Hippocampal formation (tissue), 2 donors: ENCODE data around the gene WNT2B.
"Not testable (repeated sequence)": the region's sequence is repeated elsewhere in the genome, so short reads cannot be mapped to it uniquely, and the experiment has no call there.

Experiments used
- DNase-seq, 2 donors: peaks; one replicate each; lab custom pipeline; 2025; lab: John Stamatoyannopoulos, UW

Gene WNT2B

GRCh38 chr1:112508278-112509004 lies at the start of gene WNT2B:
Gene WNT2B (plus strand): TSS chr1:112508965. CDS start chr1:112509263, 298 bp downstream.
- DNase-seq: no peak

GRCh38 chr1:112460615-112461014 lies 48.1 kb upstream of the WNT2B start:
- DNase-seq: no peak

GRCh38 chr1:112461200-112461871 lies 47.4 kb upstream of the WNT2B start:
- DNase-seq: no peak

- no peak for DNase-seq
Observed at GRCh38 chr1:112462953-112463279, 45.8 kb upstream of the WNT2B start.

DNA sequence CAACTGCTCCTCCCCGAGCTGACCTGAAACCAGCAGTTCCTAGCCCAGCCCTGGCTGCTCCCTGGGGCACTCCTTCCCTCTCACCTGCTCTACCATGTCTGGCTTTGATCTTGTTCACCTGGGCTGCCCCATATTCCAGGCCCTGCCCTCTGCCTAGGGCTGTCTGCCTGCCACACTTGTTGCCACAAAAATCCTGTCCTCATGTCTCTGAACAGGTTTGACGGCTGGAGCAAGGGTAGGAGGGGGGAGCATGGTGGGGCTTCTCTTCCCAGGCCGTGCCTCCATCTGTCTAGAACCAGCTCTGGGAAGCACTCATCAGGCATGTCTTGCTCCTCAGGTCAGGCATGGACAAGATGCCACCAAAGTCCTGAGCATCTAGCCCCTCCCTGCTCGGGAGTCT lies 44.3 kb upstream of the WNT2B start:
- no peak for DNase-seq

- no peak for DNase-seq
Observed at GRCh38 chr1:112465122-112465521, 43.6 kb upstream of the WNT2B start.

DNA sequence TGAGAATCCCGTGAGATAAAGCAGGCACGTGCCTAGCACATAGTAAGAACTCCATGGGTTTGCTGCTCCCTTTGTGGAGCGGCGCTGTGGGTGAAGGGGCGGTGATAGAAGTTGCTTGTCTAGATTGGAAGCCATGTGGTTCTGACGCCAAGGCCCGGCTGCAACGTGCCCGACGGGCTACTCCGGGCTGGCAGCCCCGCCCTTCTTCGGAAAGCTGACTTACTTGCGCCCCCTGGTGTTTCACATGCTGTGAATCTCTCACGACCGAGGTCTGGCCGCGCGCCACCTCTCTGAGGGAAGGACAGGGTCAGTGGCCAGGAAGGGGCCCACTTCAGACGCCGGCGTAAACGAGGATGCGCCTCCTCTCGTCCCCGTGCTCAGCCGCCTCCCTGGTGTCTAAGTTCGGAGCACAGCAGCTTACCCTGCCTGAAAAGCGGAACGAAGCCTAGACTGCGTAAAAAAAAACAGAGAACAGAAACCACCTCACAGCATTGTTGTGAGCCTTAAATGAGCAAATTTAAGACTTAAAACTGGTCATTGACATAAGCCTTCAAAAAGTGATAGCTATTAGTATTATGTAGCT lies 42.6 kb upstream of the WNT2B start:
- peak; percentile 92 to 94 for DNase-seq

DNA sequence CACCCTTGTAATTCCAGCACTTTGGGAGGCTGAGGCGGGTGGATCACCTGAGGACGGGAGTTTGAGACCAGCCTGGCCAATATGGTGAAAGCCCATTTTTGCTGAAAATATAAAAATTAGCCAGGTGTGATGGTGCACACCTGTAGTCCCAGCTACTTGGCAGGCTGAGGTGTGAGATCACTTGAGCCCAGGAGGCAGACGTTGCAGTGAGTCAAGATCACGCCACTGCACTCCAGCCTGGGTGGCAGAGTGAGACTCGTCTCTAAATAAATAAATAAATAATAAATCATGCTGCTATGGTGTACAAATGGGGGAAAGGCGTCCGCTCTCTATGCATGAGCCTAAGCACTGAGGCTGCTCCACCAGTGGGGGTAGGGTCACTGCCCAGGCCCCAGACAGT lies 38.4 kb upstream of the WNT2B start:
- not testable (repeated sequence) for DNase-seq

GRCh38 chr1:112470966-112471365 lies 37.8 kb upstream of the WNT2B start:
- no peak for DNase-seq

DNA sequence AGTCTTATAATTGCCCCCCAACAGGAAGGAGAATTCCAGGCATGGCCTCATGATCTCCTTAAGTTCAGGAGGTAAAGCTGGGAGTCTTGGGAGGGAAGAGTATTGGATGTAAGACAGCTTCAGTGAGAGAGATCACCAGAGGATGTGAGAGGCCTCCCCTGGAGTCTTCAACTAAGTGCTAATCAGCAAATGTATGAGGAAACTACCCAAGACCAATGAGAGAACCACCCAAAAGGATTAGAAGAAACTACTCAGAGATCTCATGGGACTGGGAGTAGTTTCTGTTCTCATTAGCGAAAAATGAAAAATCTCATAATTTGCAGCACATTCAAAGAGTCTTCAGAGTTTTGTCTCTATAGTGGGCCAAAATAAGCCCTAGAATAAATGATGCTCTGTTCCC lies 36.6 kb upstream of the WNT2B start:
- DNase-seq: no peak

GRCh38 chr1:112477550-112477949 lies 31.2 kb upstream of the WNT2B start:
- DNase-seq: no peak

- no peak for DNase-seq
Observed at GRCh38 chr1:112478314-112478713, 30.5 kb upstream of the WNT2B start.

DNA sequence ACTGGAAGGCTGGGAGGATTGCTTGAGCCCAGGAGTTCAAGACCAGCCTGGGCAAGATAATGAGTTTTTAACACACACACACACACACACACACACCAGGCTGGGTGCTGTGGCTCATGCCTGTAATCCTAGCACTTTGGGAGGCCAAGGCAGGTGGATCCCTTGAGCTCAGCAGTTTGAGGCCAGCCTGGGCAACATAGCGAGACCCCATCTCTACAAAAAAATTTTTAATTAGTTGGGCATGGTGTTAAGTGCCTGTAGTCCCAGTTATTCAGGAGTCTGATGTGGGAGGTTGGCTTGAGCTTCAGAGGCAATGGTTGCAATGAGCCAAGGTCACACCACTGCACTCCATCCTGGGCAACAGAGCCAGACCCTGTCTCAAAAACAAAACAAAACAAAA lies 22.7 kb upstream of the WNT2B start:
- not testable (repeated sequence) for DNase-seq

GRCh38 chr1:112487686-112488085 lies 21.1 kb upstream of the WNT2B start:
- DNase-seq: not testable (repeated sequence)

GRCh38 chr1:112488141-112488540 lies 20.6 kb upstream of the WNT2B start:
- no peak for DNase-seq

DNA sequence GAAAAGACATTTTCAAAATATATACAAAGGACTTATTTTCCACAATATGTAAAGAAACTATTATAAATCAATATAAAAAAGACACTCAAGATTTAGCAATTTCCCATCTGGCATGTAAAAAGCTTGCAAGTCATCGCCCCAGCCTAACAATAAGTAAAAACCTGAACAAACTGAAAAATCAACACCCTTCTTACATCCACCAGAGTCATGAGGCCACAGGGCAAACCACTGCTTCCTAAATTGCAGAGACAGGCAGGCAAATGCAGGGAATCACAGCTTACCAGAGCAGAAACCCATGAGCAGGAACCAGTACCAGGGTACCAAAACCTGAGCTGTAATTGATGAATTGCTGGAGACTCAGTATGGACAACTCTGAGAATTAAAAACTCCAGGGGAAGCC lies 16.7 kb upstream of the WNT2B start:
- DNase-seq: no peak

DNA sequence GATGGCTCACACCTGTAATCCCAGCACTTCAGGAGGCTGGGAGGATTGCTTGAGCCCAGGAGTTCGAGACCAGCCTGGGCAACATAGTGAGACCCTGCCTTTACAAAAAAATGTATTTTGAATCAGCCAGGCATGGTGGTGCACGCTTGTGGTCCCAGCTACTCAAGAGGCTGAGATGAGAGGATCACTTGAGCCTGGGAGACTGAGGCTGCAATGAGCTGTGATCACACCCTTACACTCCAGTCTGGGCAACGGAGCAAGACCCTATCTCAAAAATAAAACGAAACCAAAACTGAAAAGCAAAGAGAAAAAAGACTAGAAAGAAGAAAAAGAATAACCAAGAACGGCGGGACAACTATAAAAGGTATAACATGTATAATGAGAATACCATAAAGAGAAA lies 15.4 kb upstream of the WNT2B start:
- DNase-seq: no peak

- DNase-seq: no peak
Observed at GRCh38 chr1:112496290-112496689, 12.5 kb upstream of the WNT2B start.

GRCh38 chr1:112501810-112502641 lies 6.7 kb upstream of the WNT2B start:
- DNase-seq: peak; percentile 62 to 70

DNA sequence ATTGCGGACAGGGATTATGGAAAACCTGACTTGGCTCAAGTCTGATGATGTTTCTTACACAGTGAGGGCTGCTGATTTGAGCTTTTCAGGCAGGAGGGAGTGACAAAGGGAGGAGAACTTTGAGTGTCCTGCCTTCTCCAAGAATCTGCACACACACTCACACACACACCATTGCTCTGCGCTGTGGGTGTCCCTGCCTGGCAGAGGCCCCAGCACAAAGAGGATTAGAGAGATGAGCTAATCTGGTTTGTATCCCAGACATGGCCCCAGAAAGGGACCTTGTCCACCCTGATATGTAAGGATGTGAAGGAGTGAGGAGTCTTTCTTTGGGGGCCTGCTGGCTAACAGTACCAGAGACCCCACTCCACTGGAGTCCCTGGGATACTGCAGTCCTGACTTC lies 5.9 kb upstream of the WNT2B start:
- no peak for DNase-seq

- DNase-seq: no peak
Observed at GRCh38 chr1:112504001-112504660, 4.6 kb upstream of the WNT2B start.
